NCI-H2107 treated with DMSO at 0.1 percent for 48 hours (cell line): ENCODE results near the gene MYH15.
"Not testable (repeated sequence)": the region's sequence is repeated elsewhere in the genome, so short reads cannot be mapped to it uniquely, and the experiment has no call there.

Experiments
- DNase-seq: peaks from one replicate; lab custom pipeline; 2025; ENCODE audit not compliant: unreplicated experiment; lab: John Stamatoyannopoulos, UW

MYH15 gene

GRCh38 chr3:108391917-108392593 is 118.3 kb downstream of the MYH15 start:
- no peak for DNase-seq

- peak; percentile 93 for DNase-seq
These were observed 121.0 kb downstream of the MYH15 start for GRCh38 chr3:108389372-108389771.

GRCh38 chr3:108388136-108389132 is 122.0 kb downstream of the MYH15 start:
- peak; percentile 99 for DNase-seq

GRCh38 chr3:108387063-108387462 is 123.3 kb downstream of the MYH15 start:
- DNase-seq = no peak

- DNase-seq = no peak
These were observed 127.1 kb downstream of the MYH15 start for GRCh38 chr3:108383306-108383705.

GRCh38 chr3:108381529-108382140 is 128.8 kb downstream of the MYH15 start:
- no peak for DNase-seq

GRCh38 chr3:108380128-108380795 is 130.1 kb downstream of the MYH15 start:
- no peak for DNase-seq

GRCh38 chr3:108378952-108379342 is 131.4 kb downstream of the MYH15 start:
- not testable (repeated sequence) for DNase-seq

- DNase-seq = no peak
These were observed 132.0 kb downstream of the MYH15 start for GRCh38 chr3:108378153-108378951.

GRCh38 chr3:108377384-108377783 is 133.0 kb downstream of the MYH15 start:
- DNase-seq = no peak

- no peak for DNase-seq
These were observed 134.4 kb downstream of the MYH15 start for GRCh38 chr3:108376026-108376425.

- DNase-seq = no peak
These were observed 151.4 kb downstream of the MYH15 start for GRCh38 chr3:108359011-108359410.

- DNase-seq = no peak
These were observed 153.4 kb downstream of the MYH15 start for GRCh38 chr3:108357042-108357441.

GRCh38 chr3:108354562-108354961 is 155.8 kb downstream of the MYH15 start:
- DNase-seq = no peak

- DNase-seq = no peak
These were observed 158.2 kb downstream of the MYH15 start for GRCh38 chr3:108352176-108352575.

- DNase-seq = no peak
These were observed 163.8 kb downstream of the MYH15 start for GRCh38 chr3:108346301-108347227.

- DNase-seq = peak; percentile 93
These were observed 164.7 kb downstream of the MYH15 start for GRCh38 chr3:108345492-108346205.

- DNase-seq = no peak
These were observed 166.9 kb downstream of the MYH15 start for GRCh38 chr3:108343491-108343890.
